Activated CD4-positive, alpha-beta T cell treated with anti-CD3 and anti-CD28 coated beads, Interleukin-2, amount 50 U/mL, for 16 hours (primary cell): ENCODE measurements around the gene EPPIN.
"Not testable (repeated sequence)": the region's sequence is repeated elsewhere in the genome, so short reads cannot be mapped to it uniquely, and the experiment has no call there.

Source experiments
- DNase-seq: peaks from one replicate; pipeline ENCODE4 v3.0.0-alpha.2; 2020

The EPPIN gene

DNA sequence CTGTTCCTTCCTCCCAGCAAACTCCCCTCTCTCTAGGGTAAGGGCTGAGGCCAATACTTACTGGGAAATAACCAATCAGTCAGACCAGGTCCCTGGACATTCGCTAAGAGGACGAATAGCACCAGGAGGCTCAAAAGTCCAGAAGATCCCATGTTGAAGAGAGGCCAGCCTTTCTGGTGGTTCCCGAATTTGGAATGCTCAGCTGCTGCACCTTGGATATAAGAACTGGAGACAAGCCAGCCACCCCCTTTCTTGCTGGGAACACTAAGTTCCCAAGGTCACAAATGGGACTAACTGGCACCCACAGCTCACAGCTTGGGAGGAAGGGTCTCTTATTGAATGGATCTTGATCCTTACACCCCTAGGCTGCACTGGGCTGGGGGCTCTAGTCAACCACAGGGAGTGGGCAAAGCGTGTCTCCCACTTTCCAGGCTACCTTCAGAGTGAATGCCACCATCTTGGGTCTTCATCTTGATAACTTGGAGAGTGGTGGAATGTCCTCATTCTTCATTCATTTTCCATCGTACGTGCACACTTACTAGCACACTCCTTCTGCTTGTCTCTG is at the start of gene EPPIN:
Gene EPPIN, minus strand, starts transcription at position 196 of the 565 bp plus-strand sequence. Its CDS starts 44 bp downstream, at position 152.
- DNase-seq: no peak

DNA sequence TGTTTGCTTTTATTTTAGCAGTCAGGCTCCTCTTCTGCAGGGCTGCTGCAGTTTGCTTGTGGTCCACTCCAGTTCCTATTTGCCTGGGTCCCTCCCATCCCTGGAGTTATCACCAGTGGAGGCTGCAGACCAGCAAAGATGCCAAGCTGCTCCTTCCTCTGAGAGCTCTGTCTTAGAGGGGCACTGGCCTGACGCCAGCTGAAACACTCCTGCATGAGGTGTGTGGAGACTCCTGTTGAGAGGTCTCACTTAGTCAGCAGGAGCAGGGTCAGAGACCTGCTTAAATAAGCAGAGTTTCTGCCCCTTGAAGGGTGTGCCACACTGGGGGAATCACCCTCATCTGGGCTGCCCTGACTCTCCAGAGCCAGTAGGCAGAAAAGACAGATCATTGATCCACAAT is 48.0 kb upstream of the EPPIN start:
- DNase-seq: no peak

DNA sequence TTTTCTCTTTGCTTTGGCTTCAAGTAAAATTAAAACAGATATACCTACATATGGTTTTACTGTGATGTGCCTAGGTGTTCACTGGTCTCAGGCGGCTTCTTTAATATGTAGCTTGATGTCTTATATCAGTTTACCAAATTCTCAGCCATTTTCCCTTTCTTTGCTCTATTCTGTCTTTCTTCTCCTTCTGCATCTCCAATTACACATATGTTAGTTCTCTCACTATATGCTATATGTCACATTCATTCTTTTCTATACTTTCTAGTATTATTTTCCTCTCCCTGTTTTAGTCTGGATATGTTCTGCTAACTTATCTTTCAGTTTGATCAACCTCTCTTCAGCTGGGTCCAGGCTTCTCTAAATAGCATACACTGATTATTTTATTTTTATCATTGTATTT is 46.3 kb upstream of the EPPIN start:
- no peak for DNase-seq

DNA sequence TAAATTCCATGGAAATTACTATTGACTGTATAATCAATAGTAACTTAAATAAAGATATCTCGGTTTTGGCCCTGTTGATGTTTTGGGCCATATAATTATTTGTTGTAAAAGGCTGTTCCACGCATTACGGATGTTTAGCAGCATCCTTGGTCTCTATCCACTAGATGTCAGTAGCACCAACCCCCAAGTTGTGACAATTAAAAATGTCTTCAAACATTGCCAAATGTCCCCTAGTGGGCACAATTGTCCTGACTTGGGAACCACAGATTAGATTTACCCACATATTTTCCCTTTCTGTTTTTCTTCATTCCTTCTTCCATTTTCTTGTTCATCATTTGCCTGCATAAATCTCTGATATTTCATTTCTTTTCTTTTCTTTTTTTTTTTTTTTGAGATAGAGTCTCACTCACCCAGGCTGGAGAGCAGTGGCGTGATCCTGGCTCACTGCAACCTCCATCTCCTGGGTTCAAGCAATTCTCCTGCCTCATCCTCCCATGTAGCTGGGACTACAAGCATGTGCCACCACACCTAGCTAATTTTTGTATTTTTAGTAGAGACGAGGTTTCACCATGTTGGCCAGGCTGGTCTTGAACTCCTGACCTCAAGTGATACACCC is 45.5 kb upstream of the EPPIN start:
- DNase-seq: peak; percentile 59

DNA sequence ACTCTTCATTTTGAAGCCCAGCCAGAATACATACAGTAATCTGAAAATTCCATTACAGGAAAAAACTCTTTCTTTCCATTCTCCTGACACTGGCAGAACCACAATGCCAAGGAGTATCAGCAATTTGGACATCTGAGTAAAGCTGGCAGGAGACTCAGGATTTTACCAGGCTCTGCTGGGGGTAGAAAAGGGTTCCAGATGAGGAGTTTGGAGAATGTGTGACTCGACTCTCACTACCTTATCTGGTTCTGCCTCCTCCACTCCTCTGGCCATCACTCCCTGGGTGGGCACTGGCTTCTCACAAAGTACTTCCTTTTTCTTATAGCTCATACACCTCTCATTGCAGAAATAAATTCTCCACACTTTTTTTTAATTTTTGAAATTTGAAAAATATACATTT is 42.5 kb upstream of the EPPIN start:
- DNase-seq: no peak

DNA sequence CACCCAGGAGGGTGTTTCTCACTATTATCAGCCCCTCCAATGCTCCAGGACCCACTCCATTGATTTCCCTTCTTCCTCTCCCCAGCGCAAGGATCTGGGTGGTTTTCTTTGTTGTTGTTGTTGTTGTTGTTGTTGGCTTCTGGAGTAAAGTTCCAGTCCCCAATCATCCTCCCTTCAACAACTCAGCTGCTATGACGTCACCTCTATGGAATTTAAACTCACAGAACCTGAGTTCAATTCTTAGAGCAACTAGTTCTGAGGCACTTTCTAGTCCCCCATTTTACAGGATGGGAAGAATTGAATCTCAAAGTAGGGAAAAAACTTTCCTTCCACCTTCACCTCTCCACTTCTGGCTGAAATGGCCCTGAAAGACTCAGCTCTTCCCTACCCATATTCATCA is 41.6 kb upstream of the EPPIN start:
- DNase-seq: no peak

DNA sequence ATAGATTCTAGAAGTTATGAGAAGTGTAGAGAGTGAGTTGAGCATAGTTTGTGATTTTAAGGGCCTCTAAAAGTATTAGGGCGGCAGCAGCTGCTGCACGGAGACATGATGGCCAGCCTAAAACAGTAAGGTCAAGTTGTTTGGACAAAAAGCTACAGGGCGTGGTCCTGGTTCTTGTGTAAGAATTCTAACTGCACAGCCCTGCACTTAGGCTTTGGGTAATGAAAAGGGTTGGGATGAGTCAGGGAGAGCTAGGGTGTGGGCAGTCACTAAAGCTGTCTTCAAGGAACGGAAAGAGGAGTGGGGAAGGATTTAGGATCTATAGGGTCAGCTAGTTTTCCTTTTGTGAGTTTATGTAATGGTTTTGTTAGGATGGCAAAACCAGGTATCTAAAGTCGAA is 38.8 kb upstream of the EPPIN start:
- DNase-seq: not testable (repeated sequence)

DNA sequence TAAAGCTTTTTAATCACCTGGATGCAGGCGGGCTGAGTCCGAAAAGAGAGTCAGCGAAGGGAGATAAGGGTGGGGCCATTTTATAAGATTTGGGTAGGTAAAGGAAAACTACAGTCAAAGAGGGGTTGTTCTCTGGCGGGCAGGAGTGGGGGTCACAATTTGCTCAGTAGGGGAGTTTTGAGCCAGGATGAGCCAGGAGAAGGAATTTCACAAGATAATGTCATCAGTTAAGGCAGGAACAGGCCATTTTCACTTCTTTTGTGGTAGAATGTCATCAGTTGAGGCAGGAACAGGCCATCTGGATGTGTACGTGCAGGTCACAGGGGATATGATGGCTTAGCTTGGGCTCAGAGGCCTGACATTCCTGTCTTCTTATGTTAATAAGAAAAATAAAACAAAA is 37.1 kb upstream of the EPPIN start:
- DNase-seq: not testable (repeated sequence)

DNA sequence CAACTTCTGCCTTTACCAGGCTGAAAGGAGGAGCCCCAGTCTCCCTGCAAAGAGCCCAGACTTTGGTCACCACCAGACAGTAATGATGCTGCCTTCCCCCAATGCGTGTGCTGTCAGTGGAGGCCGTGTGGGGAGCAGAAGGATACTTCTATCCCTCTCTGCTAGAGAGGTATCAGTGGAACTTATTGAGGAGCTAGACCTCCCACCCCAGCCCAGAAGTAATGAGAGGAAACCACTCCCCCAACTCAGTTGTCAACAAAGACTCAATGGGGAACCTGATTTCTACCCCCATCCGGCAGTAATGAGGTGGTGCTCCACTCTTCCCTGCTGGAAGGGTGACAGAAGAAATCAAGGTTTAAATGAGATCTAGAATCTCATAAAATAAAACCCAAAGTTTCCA is 36.3 kb upstream of the EPPIN start:
- no peak for DNase-seq

DNA sequence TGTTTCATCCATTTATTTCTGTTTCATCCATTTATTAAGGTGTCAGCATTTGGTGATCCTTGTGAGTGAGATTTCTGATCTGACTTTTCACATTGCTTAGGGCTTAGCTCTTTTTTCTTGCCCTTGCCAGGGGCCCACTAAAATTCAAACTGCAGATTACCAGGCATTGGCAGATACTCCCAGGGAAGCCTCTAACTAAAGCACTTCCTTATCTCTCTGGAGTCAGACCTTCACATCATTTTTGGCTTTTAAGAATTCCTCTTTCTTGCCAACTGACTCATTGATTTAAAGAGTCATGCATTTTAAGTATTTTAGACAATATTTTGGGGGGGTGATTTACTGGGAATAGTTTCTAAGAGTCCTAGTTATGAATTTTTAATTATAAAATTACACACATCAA is 34.5 kb upstream of the EPPIN start:
- no peak for DNase-seq

DNA sequence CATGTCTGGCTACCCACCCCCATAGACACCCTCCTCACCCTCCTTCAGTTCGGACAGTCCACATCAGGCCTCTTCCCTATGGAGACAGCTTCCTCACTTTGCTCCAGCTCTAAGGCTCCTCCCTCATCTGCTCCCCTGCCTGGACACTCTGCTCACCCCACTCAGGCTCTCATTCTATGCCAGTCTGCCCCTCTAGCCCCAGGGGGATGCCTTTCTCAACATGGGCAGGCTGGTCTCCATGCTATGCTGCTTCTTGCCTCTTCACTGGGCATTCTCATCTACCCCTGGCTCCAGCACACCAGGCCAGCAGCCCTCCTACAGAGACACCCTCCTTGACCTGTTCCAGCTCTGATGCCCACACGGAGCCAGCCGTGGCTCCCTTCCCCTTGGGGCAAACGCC is 32.0 kb upstream of the EPPIN start, which contains the start of gene WFDC8:
Gene WFDC8, minus strand, starts transcription at position 101 of the 400 bp plus-strand sequence. Its CDS starts 37 bp downstream, at position 64.
- DNase-seq: no peak

DNA sequence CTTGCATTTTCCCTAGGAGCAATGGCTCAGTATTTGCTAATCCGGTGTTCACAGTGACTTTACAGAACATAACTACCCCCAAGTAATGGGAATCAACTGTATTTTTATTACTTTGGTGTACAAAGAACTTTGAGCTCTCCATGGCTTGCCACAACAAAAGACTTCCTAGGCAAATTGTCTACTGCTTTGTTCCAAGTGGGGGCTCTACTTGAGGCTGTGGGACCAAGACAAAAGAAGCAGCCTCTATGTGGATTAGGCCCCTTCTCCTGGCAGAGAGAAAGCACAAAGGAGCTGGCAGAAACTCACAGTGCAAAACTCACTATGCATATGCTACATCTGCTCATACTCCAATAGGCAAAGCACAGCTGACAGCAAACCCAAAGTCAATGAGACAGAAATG is 31.0 kb upstream of the EPPIN start:
- DNase-seq: no peak

DNA sequence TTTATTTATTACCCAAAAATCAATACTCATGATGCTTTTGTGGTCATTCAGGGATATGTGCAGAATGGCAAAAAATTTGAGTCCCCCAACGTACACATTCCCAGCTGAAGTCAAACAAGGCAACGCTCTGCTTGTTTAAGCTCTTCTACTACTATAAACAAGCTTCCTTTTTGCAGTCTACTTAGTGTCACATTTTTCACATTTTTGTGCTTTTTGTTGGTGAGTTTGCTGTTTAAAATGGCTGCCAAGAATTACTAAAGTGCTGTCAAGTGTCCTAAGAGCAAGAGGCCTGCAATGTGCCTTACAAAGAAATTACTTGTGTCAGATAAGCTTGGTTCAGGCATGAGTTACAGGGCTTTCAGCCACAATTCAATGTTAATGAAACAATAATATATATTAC is 29.8 kb upstream of the EPPIN start:
- DNase-seq: no peak

DNA sequence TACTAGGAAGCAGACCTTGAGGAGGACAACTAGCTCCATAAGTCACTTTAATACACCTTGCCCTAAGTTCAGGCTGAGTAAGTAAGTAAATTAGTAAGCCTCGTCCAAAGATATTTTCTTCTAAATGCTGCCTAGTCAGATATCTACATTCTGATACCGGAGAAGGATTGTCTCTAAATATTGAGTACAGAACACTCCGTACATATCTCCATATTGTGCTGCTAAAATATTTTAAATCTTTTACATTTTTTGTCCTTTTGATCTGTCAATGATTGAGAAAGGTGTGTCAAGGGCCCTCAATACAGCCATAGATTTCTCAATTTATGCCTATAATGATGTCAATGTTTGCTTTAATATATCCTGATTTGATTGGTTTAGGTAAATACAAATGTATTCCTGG is 28.7 kb upstream of the EPPIN start:
- no peak for DNase-seq

DNA sequence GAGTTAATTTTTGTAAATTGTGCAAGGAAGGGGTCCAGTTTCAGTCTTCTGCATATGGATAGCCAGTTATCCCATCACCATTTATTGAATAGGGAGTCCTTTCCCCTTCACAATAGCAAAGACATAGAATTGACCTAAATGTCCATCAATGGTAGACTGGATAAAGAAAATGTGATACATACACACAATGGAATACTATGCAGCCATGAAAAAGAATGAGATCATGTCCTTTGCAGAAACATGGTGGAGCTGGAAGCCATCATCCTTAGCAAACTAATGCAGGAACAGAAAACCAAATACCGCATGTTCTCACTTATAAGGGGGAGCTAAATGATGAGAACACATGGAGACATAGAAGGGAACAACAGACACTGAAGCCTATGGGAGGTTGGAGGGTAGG is 22.4 kb upstream of the EPPIN start:
- DNase-seq: not testable (repeated sequence)

DNA sequence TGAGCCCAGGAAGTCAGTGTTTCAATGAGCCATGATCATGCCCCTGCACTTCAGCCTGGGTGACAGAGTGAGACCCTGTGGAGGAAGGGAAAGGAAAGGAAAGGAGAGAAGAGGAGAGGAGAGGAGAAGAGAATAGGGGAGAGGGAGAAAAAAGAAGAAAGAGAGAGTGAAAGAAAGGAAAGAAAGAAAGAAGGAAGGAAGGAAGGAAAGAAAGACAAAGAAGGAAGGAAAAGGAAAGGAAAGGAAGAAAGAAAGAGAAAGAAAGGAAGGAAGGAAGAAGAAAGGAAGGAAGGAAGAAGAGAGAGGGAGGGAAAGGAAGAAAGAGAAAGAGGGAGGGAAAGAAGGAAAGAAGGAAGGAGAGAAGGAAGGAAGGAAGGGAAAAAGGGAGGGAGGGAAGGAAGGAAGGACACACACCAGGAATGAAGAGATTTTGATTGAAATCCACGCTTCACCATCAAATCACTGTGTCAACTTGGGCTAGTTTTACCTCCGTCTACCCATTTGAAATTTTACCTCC is 17.6 kb upstream of the EPPIN start:
- no peak for DNase-seq

DNA sequence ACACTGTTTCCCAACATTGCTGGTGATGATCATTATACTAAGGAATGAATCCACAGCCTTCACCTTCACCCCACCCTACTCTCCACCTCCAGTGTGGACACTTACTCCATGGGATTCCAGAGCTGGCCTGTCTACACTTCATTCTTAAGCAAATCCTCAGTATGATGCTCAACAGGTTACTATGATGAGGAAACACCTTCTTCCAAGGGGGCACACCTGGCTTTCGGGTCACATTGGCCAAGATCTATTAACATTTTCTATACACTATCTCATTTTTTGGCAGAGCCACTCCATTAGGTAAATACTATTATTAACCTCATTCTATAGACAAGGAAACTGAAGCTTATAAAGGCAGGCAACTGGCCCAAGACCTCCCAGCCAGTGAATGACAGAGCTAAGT is 8.0 kb upstream of the EPPIN start:
- DNase-seq: no peak

DNA sequence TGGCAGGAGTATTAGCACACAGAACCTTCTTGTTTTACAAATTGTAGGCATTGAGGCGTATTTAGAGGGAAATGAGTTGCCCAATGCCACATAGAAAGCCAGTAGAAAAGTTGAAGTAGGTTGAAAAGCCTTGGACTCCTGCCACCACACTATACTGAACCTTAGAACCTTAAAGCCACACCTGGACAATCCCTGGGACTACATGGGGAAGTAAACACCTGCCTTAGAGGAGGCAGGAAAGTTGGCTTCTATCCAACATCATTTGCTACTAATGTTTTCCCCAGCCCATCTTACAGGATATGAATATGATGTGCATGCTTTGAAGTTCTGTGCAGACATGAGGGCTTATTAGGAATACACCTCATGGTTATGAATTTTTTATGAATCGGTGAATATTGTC is 5.3 kb upstream of the EPPIN start:
- DNase-seq: no peak

DNA sequence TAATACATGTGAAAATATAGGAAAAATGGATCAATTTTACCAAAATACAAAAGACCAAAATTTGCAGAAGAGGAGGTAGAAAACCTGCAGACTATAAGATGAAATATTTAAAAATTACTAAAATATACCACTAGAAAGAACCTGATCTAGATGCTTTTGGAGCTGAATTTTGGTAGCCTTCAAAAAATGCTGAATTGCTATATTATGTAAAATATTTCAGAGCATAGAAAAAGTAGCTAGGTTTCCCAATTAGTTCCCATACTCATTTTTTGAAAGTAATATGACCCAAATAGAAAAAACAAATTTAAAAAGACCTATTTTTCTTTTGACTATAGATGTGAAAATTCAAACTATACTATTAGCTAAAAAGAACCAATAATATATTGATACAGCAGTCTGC is 3.6 kb upstream of the EPPIN start:
- no peak for DNase-seq

DNA sequence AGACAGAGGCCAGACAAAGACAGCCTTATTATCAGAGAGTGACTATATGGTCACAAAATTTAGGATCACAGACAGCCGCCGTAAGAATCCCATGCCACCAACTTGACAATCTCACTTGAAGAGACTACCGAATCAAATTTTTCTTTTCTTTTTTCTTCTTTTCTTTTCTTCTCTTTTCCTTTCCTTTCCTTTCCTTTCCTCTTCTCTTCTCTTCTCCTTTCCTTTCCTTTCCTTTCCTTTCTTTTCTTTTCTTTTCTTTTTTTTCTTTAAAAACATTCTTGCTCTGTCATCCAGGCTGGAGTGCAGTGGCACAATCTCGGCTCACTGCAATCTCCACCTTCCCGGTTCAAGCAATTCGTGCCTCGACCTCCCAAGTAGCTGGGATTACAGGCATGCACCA is 1.2 kb upstream of the EPPIN start:
- DNase-seq: no peak

DNA sequence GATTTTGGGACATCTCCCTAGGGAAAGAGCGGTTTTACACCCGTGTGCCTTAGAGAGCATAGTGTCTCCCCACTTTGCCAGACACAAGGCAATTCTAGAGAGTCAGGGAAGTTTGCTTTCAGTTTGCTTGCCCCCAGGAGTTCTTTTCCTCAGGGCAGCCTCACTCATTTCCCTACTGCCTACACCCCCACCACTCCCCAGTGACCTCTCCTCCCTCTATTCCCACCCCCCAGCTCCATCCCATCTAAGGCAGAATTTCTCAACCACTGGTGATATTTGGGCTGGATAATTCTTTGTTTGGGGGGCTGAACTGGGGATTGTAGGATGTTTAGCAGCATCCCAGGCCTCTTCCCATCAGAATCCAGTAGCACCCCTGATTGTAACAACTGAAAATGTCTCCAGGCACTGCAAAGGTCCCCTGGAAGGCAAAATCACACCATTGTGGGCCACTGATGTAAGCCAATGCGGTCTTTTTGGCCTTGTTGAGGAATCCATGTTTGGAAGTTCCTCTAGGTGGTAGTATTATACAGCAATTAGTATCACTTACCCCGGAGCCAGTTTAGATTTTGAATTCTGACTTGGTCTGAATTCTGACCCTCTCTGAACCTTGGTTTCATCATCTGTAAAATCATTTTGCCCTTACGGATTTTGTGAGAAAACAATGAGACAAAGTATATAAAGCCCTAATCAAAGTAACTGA is 1.3 kb downstream of the EPPIN start:
- DNase-seq: no peak

DNA sequence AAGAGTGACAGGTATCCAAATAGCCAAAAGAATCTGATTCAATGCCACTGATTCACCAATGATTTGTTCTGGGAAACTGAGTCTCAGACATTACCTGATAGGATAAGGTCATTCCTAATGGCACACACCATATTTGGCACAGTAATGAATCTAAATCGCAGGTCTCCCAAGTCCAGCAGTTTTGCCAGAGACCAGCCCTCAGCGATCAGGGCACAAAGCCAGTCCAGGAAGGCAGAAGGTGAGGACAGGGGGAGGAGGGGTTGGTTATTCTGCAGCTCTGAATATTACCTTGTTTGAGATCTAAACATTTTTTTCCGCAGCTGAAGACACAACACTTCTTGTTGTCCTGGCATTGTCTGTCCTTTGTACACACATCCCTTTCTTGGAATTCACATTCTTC is 1.9 kb downstream of the EPPIN start:
- no peak for DNase-seq

DNA sequence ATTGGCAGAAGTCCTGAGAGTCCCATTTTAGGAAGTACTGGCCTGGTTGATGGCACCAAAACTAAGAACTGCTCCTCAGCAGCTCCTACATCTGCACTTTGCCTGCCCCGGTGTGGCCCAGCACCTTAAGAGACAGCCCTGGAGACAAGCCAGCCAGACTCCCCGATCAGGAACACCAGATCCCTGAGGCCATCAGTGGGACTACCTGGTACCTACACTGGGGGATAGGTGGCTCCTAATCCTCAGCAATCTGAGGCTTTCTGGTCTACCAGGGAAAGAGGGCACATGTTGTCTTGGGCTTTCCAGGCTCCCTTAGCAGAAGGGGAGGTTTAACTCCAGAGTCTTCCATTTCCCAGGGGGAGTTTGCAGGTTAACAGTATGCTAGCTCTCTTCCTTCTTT is 7.8 kb downstream of the EPPIN start, which contains the start of gene WFDC6:
Gene WFDC6, minus strand, starts transcription at position 101 of the 400 bp plus-strand sequence. Its CDS starts 75 bp downstream, at position 26.
- no peak for DNase-seq

DNA sequence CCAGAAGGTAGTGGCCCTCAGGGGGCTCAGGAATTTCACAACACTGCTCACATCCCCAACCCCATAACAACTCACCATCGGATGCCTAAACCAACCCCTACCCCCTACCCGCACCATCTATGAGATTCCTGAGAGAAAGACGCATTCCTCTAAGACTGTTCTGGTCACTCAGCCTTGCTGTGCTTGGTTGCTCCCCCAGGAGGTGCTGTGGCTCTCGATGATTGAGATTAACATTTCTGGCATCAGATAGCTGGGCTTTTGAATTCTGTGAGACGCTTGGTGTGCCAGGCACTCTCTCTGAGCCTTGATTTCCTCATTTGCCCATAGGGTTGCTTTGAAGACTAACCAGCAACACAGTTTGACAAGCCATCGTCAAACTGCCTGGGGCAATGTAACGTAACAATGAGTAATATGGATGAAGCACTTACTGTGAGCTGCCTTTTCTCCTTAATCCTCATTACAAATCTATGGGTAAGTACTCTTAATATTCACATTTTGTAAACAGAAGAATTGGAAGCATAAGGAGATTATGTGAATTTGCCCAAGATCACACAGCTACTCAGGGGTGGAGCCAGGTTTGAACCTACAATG is 8.9 kb downstream of the EPPIN start:
- DNase-seq: no peak
